WTC11 (cell line): ENCODE results near the gene LINC00237. TPM values are rescaled to one million over a fixed set of nuclear protein-coding genes. Genes with fewer than 3 reads are reported as not detected.

ENCODE experiments used
- ATAC-seq: fragments of 200-7000 bp; cut with Tn5 transposase; 2 replicates; pipeline ENCODE4 v1.10.0; 2021; ENCODE audit warnings: mild to moderate bottlenecking, moderate library complexity
- CTCF ChIA-PET: fragments of 300-600 bp; sonication (Branson Sonifier 250); formaldehyde crosslinking; loops from one replicate; lab custom pipeline; 2021; ENCODE audit warnings: antibody characterized with exemption; lab: Charles Lee
- POLR2A ChIA-PET: fragments of 350-600 bp; sonication (Branson Sonifier 250); formaldehyde crosslinking; loops from one replicate; lab custom pipeline; 2021; ENCODE audit warnings: antibody characterized with exemption; lab: Charles Lee
- DNase-seq: peaks from one replicate; pipeline ENCODE4 v3.0.0; 2021; ENCODE audit warnings: low spot score
- H3K27ac Mint-ChIP-seq: 2 replicates; pipeline ENCODE4 v1.8.0; 2021; ENCODE audit warnings: mixed read lengths
- H3K27me3 Mint-ChIP-seq: 2 replicates; pipeline ENCODE4 v1.8.0; 2021; ENCODE audit warnings: low read depth, mild to moderate bottlenecking, moderate library complexity, mixed read lengths
- H3K36me3 Mint-ChIP-seq: 2 replicates; pipeline ENCODE4 v1.8.0; 2021; ENCODE audit warnings: mixed read lengths
- H3K4me1 Mint-ChIP-seq: 2 replicates; pipeline ENCODE4 v1.8.0; 2022; ENCODE audit warnings: mixed read lengths
- H3K4me3 Mint-ChIP-seq: 2 replicates; pipeline ENCODE4 v1.8.0; 2021; ENCODE audit warnings: mild to moderate bottlenecking, moderate library complexity, mixed read lengths
- H3K9me3 Mint-ChIP-seq: 2 replicates; pipeline ENCODE4 v1.8.0; 2021; ENCODE audit warnings: mixed read lengths
- AFF4 ChIP-seq: sonication (generic); formaldehyde crosslinking; IDR thresholded peaks from 2 replicates; pipeline ENCODE4 v1.8.1; 2023; ENCODE audit warnings: mild to moderate bottlenecking, missing genetic modification reagents, borderline replicate concordance
- CBFB ChIP-seq: sonication (generic); formaldehyde crosslinking; IDR thresholded peaks from 2 replicates; pipeline ENCODE4 v1.8.1; 2022; ENCODE audit warnings: mild to moderate bottlenecking, low read depth, missing genetic modification reagents
- E2F1 ChIP-seq: sonication (generic); formaldehyde crosslinking; IDR thresholded peaks from 2 replicates; pipeline ENCODE4 v1.8.0; 2022; ENCODE audit warnings: mild to moderate bottlenecking, missing genetic modification reagents
- FOXJ3 ChIP-seq: sonication (generic); formaldehyde crosslinking; IDR thresholded peaks from 2 replicates; pipeline ENCODE4 v1.9.0; 2021; ENCODE audit warnings: missing genetic modification reagents, mild to moderate bottlenecking, borderline replicate concordance
- GABPB1 ChIP-seq: sonication (generic); formaldehyde crosslinking; IDR thresholded peaks from 2 replicates; pipeline ENCODE4 v1.8.1; 2023; ENCODE audit warnings: mild to moderate bottlenecking, missing genetic modification reagents
- GRHL2 ChIP-seq: fragments of 250-450 bp; sonication (Bioruptor Pico); IDR thresholded peaks from 2 replicates; pipeline ENCODE4 v1.8.0; 2022; ENCODE audit warnings: mild to moderate bottlenecking, moderate library complexity; ENCODE audit not compliant: insufficient replicate concordance, severe bottlenecking
- GTF2I ChIP-seq: fragments of 250-450 bp; sonication (Bioruptor Pico); conservative IDR thresholded peaks from 2 replicates; pipeline ENCODE4 v1.4.0; 2021; ENCODE audit warnings: mild to moderate bottlenecking
- IRF2 ChIP-seq: sonication (generic); formaldehyde crosslinking; IDR thresholded peaks from 2 replicates; pipeline ENCODE4 v1.8.0; 2022; ENCODE audit warnings: low read depth, missing genetic modification reagents, borderline replicate concordance
- JAZF1 ChIP-seq: fragments of 250-450 bp; sonication (Bioruptor Pico); IDR thresholded peaks from 2 replicates; pipeline ENCODE4 v1.9.0; 2021; ENCODE audit warnings: moderate library complexity, mild to moderate bottlenecking, inconsistent platforms
- NFYB ChIP-seq: sonication (generic); formaldehyde crosslinking; conservative IDR thresholded peaks from 2 replicates; pipeline ENCODE4 v1.8.0; 2022; ENCODE audit warnings: low read depth, missing genetic modification reagents
- SMAD4 ChIP-seq: sonication (generic); formaldehyde crosslinking; IDR thresholded peaks from 2 replicates; pipeline ENCODE4 v1.8.0; 2022; ENCODE audit warnings: mild to moderate bottlenecking, missing genetic modification reagents
- TCF7 ChIP-seq: sonication (generic); formaldehyde crosslinking; IDR thresholded peaks from 2 replicates; pipeline ENCODE4 v1.8.0; 2022; ENCODE audit warnings: mild to moderate bottlenecking, low read depth, missing genetic modification reagents, moderate library complexity
- USF2 ChIP-seq: sonication (generic); formaldehyde crosslinking; IDR thresholded peaks from 2 replicates; pipeline ENCODE4 v1.8.1; 2023; ENCODE audit warnings: mild to moderate bottlenecking, missing genetic modification reagents, moderate library complexity
- ZBTB43 ChIP-seq: sonication (generic); formaldehyde crosslinking; IDR thresholded peaks from 2 replicates; pipeline ENCODE4 v1.8.1; 2023; ENCODE audit warnings: mild to moderate bottlenecking, missing genetic modification reagents
- ZNF138 ChIP-seq: sonication (generic); formaldehyde crosslinking; conservative IDR thresholded peaks from 2 replicates; pipeline ENCODE4 v1.8.1; 2022; ENCODE audit warnings: mild to moderate bottlenecking, moderate library complexity, missing genetic modification reagents
- ZNF281 ChIP-seq: sonication (generic); formaldehyde crosslinking; IDR thresholded peaks from 2 replicates; pipeline ENCODE4 v1.8.0; 2023; ENCODE audit warnings: mild to moderate bottlenecking, missing genetic modification reagents
- ZNF317 ChIP-seq: sonication (generic); formaldehyde crosslinking; IDR thresholded peaks from 2 replicates; pipeline ENCODE4 v1.8.1; 2023; ENCODE audit warnings: low read depth, mild to moderate bottlenecking, moderate library complexity, missing genetic modification reagents, borderline replicate concordance
- total RNA-seq: library from RNA; stranded (reverse); gene quantifications from 3 replicates; pipeline ENCODE4 v1.2.3, GENCODE V29; 2021

The LINC00237 gene
- total RNA-seq, 1 experiment from 2014 or later: 3.1 TPM

- Mint-ChIP-seq H3K27me3 (no peaks in the 10 kb centered on the region), H3K4me3 (no peak overlapping the region), H3K36me3 (peaks cover 18% of the 10 kb centered on the region), H3K4me1 (peaks cover 38% of the 10 kb centered on the region), H3K9me3 (no peaks in the 10 kb centered on the region), H3K27ac (no peak overlapping the region)
- CTCF ChIA-PET: interaction anchor here (1.0 kb wide), 1 partner anchor 9 kb away, joined by 4 read pairs; the partner anchor contains the start of gene KIZ
- DNase-seq: no peak
- no peak for ATAC-seq
- no peak for TF ChIP-seq E2F1 (CRISPR knock-in tag)
- TF ChIP-seq GTF2I (CRISPR knock-in tag): no peak
- TF ChIP-seq USF2 (CRISPR knock-in tag): no peak
- TF ChIP-seq GABPB1 (CRISPR knock-in tag): peak; percentile 83
- TF ChIP-seq CBFB (CRISPR knock-in tag): no peak
- POLR2A ChIA-PET: no interaction called here
These were observed 28.8 kb upstream of the LINC00237 start for GRCh38 chr20:21134883-21135493.

- Mint-ChIP-seq H3K4me1 (peaks cover 44% of the 10 kb centered on the region), H3K27me3 (no peaks in the 10 kb centered on the region)
These were observed 27.9 kb upstream of the LINC00237 start for GRCh38 chr20:21133917-21134622.

GRCh38 chr20:21133404-21133803 lies 27.2 kb upstream of the LINC00237 start:
- POLR2A ChIA-PET: no interaction called here
- DNase-seq: no peak
- Mint-ChIP-seq H3K27me3 (no peaks in the 10 kb centered on the region), H3K27ac (no peak overlapping the region; the same call in 1 of the 2 replicates), H3K36me3 (peaks cover 17% of the 10 kb centered on the region), H3K4me3 (no peak overlapping the region), H3K4me1 (peaks cover 48% of the 10 kb centered on the region), H3K9me3 (no peaks in the 10 kb centered on the region)
- CTCF ChIA-PET: no interaction called here
- no peak for ATAC-seq
- no peak for TF ChIP-seq FOXJ3 (CRISPR knock-in tag)
- no peak for TF ChIP-seq ZNF281 (CRISPR knock-in tag)
- TF ChIP-seq GTF2I (CRISPR knock-in tag): no peak
- no peak for TF ChIP-seq ZNF138
- TF ChIP-seq SMAD4 (CRISPR knock-in tag): no peak
- TF ChIP-seq JAZF1 (CRISPR knock-in tag): no peak
- no peak for TF ChIP-seq ZBTB43 (CRISPR knock-in tag)
- no peak for TF ChIP-seq TCF7
- TF ChIP-seq E2F1 (CRISPR knock-in tag): no peak
- TF ChIP-seq GRHL2 (CRISPR knock-in tag): no peak
- no peak for TF ChIP-seq IRF2 (CRISPR knock-in tag)
- TF ChIP-seq AFF4 (CRISPR knock-in tag): no peak
- no peak for TF ChIP-seq ZNF317 (CRISPR knock-in tag)

More at GRCh38 chr20:21133917-21134622, 27.9 kb upstream of the LINC00237 start:
- no peaks in the 10 kb centered on the region for H3K9me3 Mint-ChIP-seq
- POLR2A ChIA-PET: interaction anchor here (0.7 kb wide), 2 partner anchors 12 to 105 kb away, joined by 4 to 7 read pairs; no protein-coding TSS in a partner anchor
- ATAC-seq (no peak), DNase-seq (no peak)
- no peak overlapping the region for H3K4me3 Mint-ChIP-seq
- H3K36me3 Mint-ChIP-seq: peaks cover 17% of the 10 kb centered on the region
- CTCF ChIA-PET: interaction anchor here (0.7 to 1.0 kb wide), 2 partner anchors 9 to 166 kb away, joined by 4 to 5 read pairs; partner anchors contain the start of gene KIZ
- peak overlapping the region; percentile 26; the same call in 1 of the 2 replicates for H3K27ac Mint-ChIP-seq
- TF ChIP-seq NFYB (CRISPR knock-in tag): no peak
